ENCODE data around the gene ZXDC.

DNA sequence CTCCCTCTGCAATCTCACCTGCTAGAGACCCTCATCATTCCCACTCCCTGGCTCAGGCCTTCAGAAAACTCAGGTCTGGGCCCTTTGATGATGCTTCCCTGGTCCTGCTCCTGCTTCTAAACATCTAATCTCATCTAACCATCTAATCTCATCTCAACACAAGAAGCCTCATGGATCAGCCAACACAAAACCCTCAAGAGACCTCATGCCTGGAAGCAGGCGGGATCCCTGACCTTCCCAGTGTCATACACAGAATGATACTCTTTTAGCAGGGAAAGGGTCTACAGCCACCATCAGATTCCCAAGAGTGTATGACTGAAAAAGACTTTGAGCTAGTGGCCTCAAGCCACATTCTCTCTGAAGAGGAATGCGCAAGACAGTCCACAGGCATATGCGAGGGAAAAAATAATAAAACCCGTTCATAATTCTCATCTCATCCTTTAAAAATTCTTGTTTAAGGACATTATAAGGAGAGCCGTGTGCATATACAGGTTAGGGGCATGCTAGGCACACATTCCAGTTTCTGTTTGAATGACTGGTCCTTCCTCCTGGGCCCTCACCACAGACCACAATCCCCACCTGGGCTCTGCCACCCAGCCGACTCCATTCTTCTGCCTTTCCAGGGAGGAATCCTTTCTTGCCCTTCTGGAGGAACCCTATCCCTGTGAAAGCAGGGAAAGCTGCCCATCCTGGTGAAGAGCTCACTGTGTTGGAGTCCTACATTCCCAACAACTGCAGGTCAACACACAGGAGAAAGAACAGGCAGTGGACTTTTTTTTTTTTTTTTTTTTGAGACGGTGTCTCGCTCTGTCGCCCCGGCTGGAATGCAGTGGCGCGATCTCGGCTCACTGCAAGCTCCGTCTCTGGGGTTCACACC, 2.2 kb downstream of the ZXDC start:
- TF ChIP-seq, protein P1, sequence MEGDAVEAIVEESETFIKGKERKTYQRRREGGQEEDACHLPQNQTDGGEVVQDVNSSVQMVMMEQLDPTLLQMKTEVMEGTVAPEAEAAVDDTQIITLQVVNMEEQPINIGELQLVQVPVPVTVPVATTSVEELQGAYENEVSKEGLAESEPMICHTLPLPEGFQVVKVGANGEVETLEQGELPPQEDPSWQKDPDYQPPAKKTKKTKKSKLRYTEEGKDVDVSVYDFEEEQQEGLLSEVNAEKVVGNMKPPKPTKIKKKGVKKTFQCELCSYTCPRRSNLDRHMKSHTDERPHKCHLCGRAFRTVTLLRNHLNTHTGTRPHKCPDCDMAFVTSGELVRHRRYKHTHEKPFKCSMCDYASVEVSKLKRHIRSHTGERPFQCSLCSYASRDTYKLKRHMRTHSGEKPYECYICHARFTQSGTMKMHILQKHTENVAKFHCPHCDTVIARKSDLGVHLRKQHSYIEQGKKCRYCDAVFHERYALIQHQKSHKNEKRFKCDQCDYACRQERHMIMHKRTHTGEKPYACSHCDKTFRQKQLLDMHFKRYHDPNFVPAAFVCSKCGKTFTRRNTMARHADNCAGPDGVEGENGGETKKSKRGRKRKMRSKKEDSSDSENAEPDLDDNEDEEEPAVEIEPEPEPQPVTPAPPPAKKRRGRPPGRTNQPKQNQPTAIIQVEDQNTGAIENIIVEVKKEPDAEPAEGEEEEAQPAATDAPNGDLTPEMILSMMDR (IDR thresholded peaks at IDR 0.05) = no peak
- TF ChIP-seq ZFX (IDR thresholded peaks at IDR 0.05; ENCODE audit: borderline replicate concordance) = no peak

Data from 22Rv1 (cell line).